ENCODE results near the gene NLRP9. TPM values are rescaled to one million over a fixed set of nuclear protein-coding genes. Genes with fewer than 3 reads are reported as not detected.

Gene NLRP9
- total and polyA plus RNA-seq, 2 of the 13 experiments (the other 11 are each of a cell fraction or from before 2014, with no cell fraction given), result not detected

GRCh38 chr19:55683449-55684261 is 54.5 kb downstream of the NLRP9 start (continued):
- TF ChIP-seq ZNF407 (CRISPR knock-in tag; IDR thresholded peaks at IDR 0.05; ENCODE audit: not compliant biosample characterization), result no peak
- TF ChIP-seq MEF2D (CRISPR knock-in tag; IDR thresholded peaks at IDR 0.05), result no peak; the same call in 1 of the 2 replicates
- TF ChIP-seq PRPF4 (IDR thresholded peaks at IDR 0.05; ENCODE audit: low read depth, low read length, poor library complexity, severe bottlenecking), result no peak
- no peak for TF ChIP-seq THYN1 (CRISPR knock-in tag; IDR thresholded peaks at IDR 0.05; ENCODE audit: borderline replicate concordance, low read depth)
- TF ChIP-seq MAZ (IDR thresholded peaks at IDR 0.05; ENCODE audit: borderline replicate concordance, low read depth, low read length), result no peak
- TF ChIP-seq MAZ (CRISPR knock-in tag; IDR thresholded peaks at IDR 0.05; ENCODE audit: low read depth), result no peak
- TF ChIP-seq ZNF333 (CRISPR knock-in tag; IDR thresholded peaks at IDR 0.05; ENCODE audit: borderline replicate concordance), result no peak
- no peak for TF ChIP-seq ZFP36L2 (CRISPR knock-in tag; IDR thresholded peaks at IDR 0.05)
- TF ChIP-seq JUNB (CRISPR knock-in tag; IDR thresholded peaks at IDR 0.05; ENCODE audit: borderline replicate concordance), result no peak
- TF ChIP-seq CHD2 (IDR thresholded peaks at IDR 0.05; ENCODE audit: low read depth, low read length), result no peak
- no peak for TF ChIP-seq NRL (CRISPR knock-in tag; IDR thresholded peaks at IDR 0.05; ENCODE audit: borderline replicate concordance)
- TF ChIP-seq RXRB (CRISPR knock-in tag; IDR thresholded peaks at IDR 0.05; ENCODE audit: borderline replicate concordance), result peak; percentile 81; the same call in 1 of the 2 replicates
- TF ChIP-seq KDM5B (CRISPR knock-in tag; IDR thresholded peaks at IDR 0.05; ENCODE audit: borderline replicate concordance), result no peak
- peak; percentile 68; the same call in 1 of the 2 replicates for TF ChIP-seq ZNF292 (CRISPR knock-in tag; IDR thresholded peaks at IDR 0.05; ENCODE audit: borderline replicate concordance, low read depth)
- TF ChIP-seq SRY (CRISPR knock-in tag; IDR thresholded peaks at IDR 0.05), result no peak
- TF ChIP-seq RAD21 (CRISPR knock-in tag; IDR thresholded peaks at IDR 0.05), result no peak
- TF ChIP-seq ZNF557 (CRISPR knock-in tag; IDR thresholded peaks at IDR 0.05), result no peak
- TF ChIP-seq SIX1 (CRISPR knock-in tag; IDR thresholded peaks at IDR 0.05; ENCODE audit: borderline replicate concordance), result peak; percentile 36; the same call in 1 of the 2 replicates
- no peak for TF ChIP-seq ZNF234 (CRISPR knock-in tag; conservative IDR thresholded peaks at IDR 0.05)
- TF ChIP-seq SUZ12 (IDR thresholded peaks at IDR 0.05; ENCODE audit: low read depth, low read length), result no peak
- no peak for TF ChIP-seq SP2 (CRISPR knock-in tag; IDR thresholded peaks at IDR 0.05)
- TF ChIP-seq AGO1 (IDR thresholded peaks at IDR 0.05; ENCODE audit: low read depth, low read length, poor library complexity, severe bottlenecking), result no peak
